SHP77 treated with DMSO at 0.1 percent for 48 hours (cell line): ENCODE results near the gene TUBGCP6.
"Not testable (repeated sequence)": the region's sequence is repeated elsewhere in the genome, so short reads cannot be mapped to it uniquely, and the experiment has no call there.

Experiments
- DNase-seq: peaks from one replicate; lab custom pipeline; 2025; lab: John Stamatoyannopoulos, UW

TUBGCP6 gene

DNA sequence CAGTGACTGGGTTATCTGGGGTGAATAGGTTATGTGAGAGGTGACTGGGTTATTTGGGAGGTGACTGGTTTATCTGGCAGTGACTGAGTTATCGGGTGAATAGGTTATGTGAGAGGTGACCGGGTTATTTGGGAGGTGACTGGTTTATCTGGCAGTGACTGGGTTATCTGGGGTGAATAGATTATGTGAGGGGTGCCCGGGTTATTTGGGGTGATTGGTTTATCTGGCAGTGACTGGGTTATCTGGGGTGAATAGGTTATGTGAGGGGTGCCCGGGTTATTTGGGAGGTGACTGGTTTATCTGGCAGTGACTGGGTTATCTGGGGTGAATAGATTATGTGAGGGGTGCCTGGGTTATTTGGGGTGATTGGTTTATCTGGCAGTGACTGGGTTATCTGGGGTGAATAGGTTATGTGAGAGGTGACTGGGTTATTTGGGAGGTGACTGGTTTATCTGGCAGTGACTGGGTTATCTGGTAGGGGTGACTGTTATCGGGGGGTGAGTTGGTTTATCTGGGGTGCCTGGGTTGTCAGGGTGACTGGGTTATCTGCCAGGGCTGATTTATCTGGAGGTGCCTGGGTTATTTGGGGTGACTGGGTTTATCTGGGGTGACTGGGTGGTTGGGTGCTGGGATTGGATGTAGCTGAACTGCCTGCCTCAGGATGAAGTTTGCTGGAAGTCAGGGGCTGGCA, 76.2 kb downstream of the TUBGCP6 start:
- DNase-seq = not testable (repeated sequence)

DNA sequence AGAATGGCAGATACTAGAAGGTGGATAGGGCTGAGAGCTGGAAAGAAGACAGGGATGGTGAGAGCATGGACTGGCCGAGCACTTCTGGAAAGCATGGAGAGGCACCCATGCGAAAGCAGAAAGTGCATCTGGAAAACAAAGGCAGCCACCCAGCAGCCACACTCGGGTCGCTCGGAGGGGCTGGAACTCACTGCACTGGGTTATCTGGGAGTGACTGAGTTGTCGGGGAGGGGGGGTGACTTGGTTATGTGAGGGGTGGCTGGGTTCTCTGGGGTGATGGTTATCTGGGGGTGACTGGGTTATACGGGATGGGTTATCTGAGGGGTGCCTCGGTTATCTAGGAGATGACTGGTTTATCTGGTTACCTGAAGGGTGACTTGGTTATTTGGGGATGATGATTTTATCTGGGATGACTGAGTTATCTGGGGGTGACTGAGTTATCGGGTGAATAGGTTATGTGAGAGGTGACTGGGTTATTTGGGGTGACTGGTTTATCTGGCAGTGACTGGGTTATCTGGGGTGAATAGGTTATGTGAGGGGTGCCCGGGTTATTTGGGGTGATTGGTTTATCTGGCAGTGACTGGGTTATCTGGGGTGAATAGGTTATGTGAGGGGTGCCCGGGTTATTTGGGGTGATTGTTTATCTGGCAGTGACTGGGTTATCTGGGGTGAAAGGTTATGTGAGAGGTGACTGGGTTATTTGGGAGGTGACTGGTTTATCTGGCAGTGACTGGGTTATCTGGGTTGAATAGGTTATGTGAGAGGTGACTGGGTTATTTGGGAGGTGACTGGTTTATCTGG, 76.9 kb downstream of the TUBGCP6 start:
- no peak for DNase-seq
